Measurements from ENCODE around the gene C2CD5. TPM values are rescaled to one million over a fixed set of nuclear protein-coding genes. Genes with fewer than 3 reads are reported as not detected.

The C2CD5 gene, protein sequence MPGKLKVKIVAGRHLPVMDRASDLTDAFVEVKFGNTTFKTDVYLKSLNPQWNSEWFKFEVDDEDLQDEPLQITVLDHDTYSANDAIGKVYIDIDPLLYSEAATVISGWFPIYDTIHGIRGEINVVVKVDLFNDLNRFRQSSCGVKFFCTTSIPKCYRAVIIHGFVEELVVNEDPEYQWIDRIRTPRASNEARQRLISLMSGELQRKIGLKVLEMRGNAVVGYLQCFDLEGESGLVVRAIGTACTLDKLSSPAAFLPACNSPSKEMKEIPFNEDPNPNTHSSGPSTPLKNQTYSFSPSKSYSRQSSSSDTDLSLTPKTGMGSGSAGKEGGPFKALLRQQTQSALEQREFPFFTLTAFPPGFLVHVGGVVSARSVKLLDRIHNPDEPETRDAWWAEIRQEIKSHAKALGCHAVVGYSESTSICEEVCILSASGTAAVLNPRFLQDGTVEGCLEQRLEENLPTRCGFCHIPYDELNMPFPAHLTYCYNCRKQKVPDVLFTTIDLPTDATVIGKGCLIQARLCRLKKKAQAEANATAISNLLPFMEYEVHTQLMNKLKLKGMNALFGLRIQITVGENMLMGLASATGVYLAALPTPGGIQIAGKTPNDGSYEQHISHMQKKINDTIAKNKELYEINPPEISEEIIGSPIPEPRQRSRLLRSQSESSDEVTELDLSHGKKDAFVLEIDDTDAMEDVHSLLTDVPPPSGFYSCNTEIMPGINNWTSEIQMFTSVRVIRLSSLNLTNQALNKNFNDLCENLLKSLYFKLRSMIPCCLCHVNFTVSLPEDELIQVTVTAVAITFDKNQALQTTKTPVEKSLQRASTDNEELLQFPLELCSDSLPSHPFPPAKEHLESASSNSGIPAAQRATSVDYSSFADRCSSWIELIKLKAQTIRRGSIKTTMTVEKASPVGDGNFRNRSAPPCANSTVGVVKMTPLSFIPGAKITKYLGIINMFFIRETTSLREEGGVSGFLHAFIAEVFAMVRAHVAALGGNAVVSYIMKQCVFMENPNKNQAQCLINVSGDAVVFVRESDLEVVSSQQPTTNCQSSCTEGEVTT
- total RNA-seq, result 16.4 and 20.1 TPM in 2 replicates

DNA sequence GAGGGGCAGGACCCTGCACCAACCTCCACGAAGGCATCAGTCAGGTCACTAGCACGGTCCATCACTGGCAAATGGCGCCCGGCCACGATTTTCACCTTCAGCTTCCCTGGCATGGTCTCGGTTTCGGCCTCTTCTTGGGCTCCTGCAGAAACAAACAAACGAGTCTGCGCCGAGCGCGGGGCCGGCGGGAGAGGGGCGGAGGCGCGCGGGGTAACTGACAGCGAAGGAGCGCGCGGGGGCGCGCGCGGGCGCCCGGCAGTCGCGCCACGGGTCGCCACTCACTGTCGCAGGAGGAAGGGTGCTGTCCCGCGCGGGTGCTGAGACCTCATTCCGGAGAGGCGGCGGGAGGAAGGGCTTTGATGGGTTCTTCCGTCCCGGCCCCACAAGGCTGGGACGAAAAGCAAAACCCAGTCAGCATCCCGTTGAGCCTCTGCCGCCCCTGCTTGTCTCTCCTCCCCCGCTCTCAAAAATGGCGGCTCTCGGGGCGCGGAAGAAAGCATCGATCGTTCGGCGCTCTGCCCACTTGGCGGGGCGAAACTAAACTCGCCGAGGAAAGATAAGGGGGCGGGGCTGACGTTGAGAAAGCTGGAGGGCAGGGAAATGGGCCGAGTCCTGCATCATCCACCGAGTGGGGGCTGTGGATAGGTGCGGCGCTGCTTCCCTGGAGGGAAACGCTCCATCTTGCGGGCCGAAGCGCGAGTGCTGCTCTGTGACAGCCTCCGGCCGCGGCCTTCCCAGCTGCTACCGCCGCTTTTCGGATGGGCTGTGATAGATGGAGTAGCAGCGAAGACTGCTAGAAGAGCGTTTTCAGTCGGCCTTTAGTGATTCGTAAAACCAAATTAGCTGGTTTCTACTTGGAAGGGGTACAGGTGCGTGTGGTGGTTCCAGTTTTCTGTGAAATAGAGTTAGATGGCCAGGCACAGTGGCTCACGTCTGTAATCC, at the start of gene C2CD5:
C2CD5 (minus strand) TSS at position 505 of the 942 bp plus-strand sequence; CDS start at position 113, 392 bp downstream.

Other genes with a start within 250 kb of the C2CD5 start
- 1.2 and 1.9 TPM in 2 replicates for gene ST8SIA1, start 209.8 kb downstream of the C2CD5 start, total RNA-seq
- gene ETNK1, start 80.6 kb upstream of the C2CD5 start, total RNA-seq, result 26.2 and 32.4 TPM in 2 replicates

Measured in aortic smooth muscle cell (primary cell).